OCI-LY1 (cell line): ENCODE data around the gene PPP2R2C.

ENCODE experiments used
- EZH2 ChIP-seq: fragments of 200-600 bp; sonication (generic), shearing (Covaris generic); IDR thresholded peaks from 2 replicates; pipeline ENCODE4 v1.8.0; 2017; ENCODE audit warnings: borderline replicate concordance, mixed run types, mild to moderate bottlenecking, antibody characterized with exemption, low read length, moderate library complexity, mixed read lengths
- TF ChIP-seq, protein P1 (sequence below): fragments of 200-600 bp; sonication (generic), shearing (Covaris generic); IDR thresholded peaks from 2 replicates; pipeline ENCODE4 v1.5.1; 2017; ENCODE audit warnings: mild to moderate bottlenecking, antibody characterized with exemption, low read length, moderate library complexity, mixed read lengths

GRCh38 chr4:6331468-6331867 is 140.9 kb downstream of the PPP2R2C start:
- no peak for TF ChIP-seq EZH2
- TF ChIP-seq, protein P1, sequence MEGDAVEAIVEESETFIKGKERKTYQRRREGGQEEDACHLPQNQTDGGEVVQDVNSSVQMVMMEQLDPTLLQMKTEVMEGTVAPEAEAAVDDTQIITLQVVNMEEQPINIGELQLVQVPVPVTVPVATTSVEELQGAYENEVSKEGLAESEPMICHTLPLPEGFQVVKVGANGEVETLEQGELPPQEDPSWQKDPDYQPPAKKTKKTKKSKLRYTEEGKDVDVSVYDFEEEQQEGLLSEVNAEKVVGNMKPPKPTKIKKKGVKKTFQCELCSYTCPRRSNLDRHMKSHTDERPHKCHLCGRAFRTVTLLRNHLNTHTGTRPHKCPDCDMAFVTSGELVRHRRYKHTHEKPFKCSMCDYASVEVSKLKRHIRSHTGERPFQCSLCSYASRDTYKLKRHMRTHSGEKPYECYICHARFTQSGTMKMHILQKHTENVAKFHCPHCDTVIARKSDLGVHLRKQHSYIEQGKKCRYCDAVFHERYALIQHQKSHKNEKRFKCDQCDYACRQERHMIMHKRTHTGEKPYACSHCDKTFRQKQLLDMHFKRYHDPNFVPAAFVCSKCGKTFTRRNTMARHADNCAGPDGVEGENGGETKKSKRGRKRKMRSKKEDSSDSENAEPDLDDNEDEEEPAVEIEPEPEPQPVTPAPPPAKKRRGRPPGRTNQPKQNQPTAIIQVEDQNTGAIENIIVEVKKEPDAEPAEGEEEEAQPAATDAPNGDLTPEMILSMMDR: no peak
